Panc1 (cell line): ENCODE measurements around the gene COL16A1. TPM values are rescaled to one million over a fixed set of nuclear protein-coding genes. Genes with fewer than 3 reads are reported as not detected.

Experiments
- ATAC-seq: fragments of 200-7000 bp; cut with Tn5 transposase; 2 replicates; pipeline ENCODE4 v1.9.1; 2020; ENCODE audit warnings: mild to moderate bottlenecking, moderate library complexity
- BruUV-seq: library from RNA; stranded (reverse); fragments of 400-500 nt; replicated peaks from 2 replicates; lab custom pipeline; 2021; lab: Mats Ljungman, UMichigan
- CTCF ChIA-PET: fragments of 300-600 bp; sonication (Branson Sonifier 250); formaldehyde crosslinking; loops from one replicate; lab custom pipeline; 2022; ENCODE audit warnings: antibody characterized with exemption; lab: Charles Lee
- POLR2A ChIA-PET: fragments of 300-600 bp; sonication (Branson Sonifier 250); formaldehyde crosslinking; loops from one replicate; lab custom pipeline; 2022; ENCODE audit warnings: antibody characterized with exemption; lab: Charles Lee
- DNase-seq: peaks from one replicate; pipeline ENCODE4 v3.0.0-alpha.2; 2010; ENCODE audit warnings: low read depth, low spot score
- H3K27ac ChIP-seq: 2 replicates; pipeline ENCODE4 v1.5.1; 2011; ENCODE audit warnings: mild to moderate bottlenecking, low read length, inconsistent platforms
- H3K27me3 ChIP-seq: fragments of 200-500 bp; sonication (Bioruptor generic); 2 replicates; pipeline ENCODE4 v1.6.0; 2014; ENCODE audit warnings: low read length, inconsistent platforms; ENCODE audit not compliant: control insufficient read depth, insufficient read depth
- H3K36me3 ChIP-seq: fragments of 200-500 bp; sonication (Bioruptor generic); 2 replicates; pipeline ENCODE4 v1.5.1; 2014; ENCODE audit warnings: inconsistent platforms, mild to moderate bottlenecking, low read length, moderate library complexity; ENCODE audit not compliant: control insufficient read depth, insufficient read depth
- H3K4me1 ChIP-seq: 2 replicates; pipeline ENCODE4 v1.5.1; 2011; ENCODE audit warnings: inconsistent platforms, mild to moderate bottlenecking, low read length, moderate library complexity; ENCODE audit not compliant: control insufficient read depth, insufficient read depth
- H3K4me3 ChIP-seq, 2 experiments: 2 replicates each; pipeline ENCODE4 v1.5.1; 2011 to 2012; ENCODE audit warnings: low read depth in 2 of 2, low read length in 2 of 2, mild to moderate bottlenecking in 2 of 2, inconsistent platforms in 1 of 2, moderate library complexity in 1 of 2
- H3K9me3 ChIP-seq: fragments of 200-500 bp; sonication (Bioruptor generic); 2 replicates; pipeline ENCODE4 v1.5.1; 2014; ENCODE audit warnings: low read depth, mild to moderate bottlenecking, inconsistent platforms, low read length, moderate library complexity; ENCODE audit not compliant: control insufficient read depth, insufficient read depth
- POLR2AphosphoS5 ChIP-seq: IDR thresholded peaks from 2 replicates; pipeline ENCODE4 v1.6.1; 2012; ENCODE audit warnings: mild to moderate bottlenecking, low read depth, low read length, moderate library complexity
- SIN3A ChIP-seq: IDR thresholded peaks from 2 replicates; pipeline ENCODE4 v1.6.1; 2012; ENCODE audit warnings: low read depth, mild to moderate bottlenecking, low read length, moderate library complexity, borderline replicate concordance; ENCODE audit not compliant: insufficient read depth
- TCF7L2 ChIP-seq: IDR thresholded peaks from 2 replicates; pipeline ENCODE4 v1.6.1; 2011; ENCODE audit warnings: mild to moderate bottlenecking, low read depth, low read length, inconsistent platforms
- in situ Hi-C: cut with HindIII; loops from 2 replicates; pipeline ENCODE4 v1.10.0; 2016; ENCODE audit warnings: low sequenced_read_pairs, low pct_unique_long_range_greater_than_20kb
- intact Hi-C: fragments of 100-400 bp; cut with micrococcal nuclease; formaldehyde crosslinking; loops from one replicate; pipeline ENCODE4 v1.10.0; 2022; ENCODE audit not compliant: unreplicated experiment
- total RNA-seq: library from RNA; stranded (reverse); gene quantifications from one replicate; pipeline ENCODE4 v1.2.1, GENCODE V29; 2021; ENCODE audit not compliant: unreplicated experiment
- TF ChIP-seq, protein P1 (sequence below): fragments of 450-650 bp; IDR thresholded peaks from 2 replicates; pipeline ENCODE4 v1.5.1; 2017; ENCODE audit warnings: mild to moderate bottlenecking
- TF ChIP-seq, protein P2 (sequence below), 2 experiments: IDR thresholded peaks; 2 replicates each; pipeline ENCODE4 v1.6.1; 2011 to 2012; ENCODE audit warnings: low read depth in 2 of 2, control low read depth in 1 of 2, low read length in 1 of 2, mild to moderate bottlenecking in 1 of 2, moderate library complexity in 1 of 2; ENCODE audit not compliant: insufficient read depth in 1 of 2

The COL16A1 gene
- total RNA-seq, 1 experiment from 2014 or later: 7.6 TPM

GRCh38 chr1:31633117-31633516 lies 70.7 kb downstream of the COL16A1 start:
- in situ Hi-C loops: no loop called here
- Histone ChIP-seq H3K4me1 (no peaks in the 10 kb centered on the region), H3K4me3 (no peak overlapping the region), H3K9me3 (no peaks in the 10 kb centered on the region), H3K27ac (no peak overlapping the region), H3K27me3 (no peaks in the 10 kb centered on the region), H3K36me3 (0 out of 2 replicates have a peak, but pooled peaks cover 6% of the 10 kb centered on the region)
- ChIA-PET POLR2A (interaction anchor here (1.0 kb wide), 1 partner anchor 12 kb away, joined by 4 read pairs; the partner anchor contains the start of gene PEF1), CTCF (interaction anchor here (0.7 to 1.1 kb wide), 2 partner anchors 42 to 356 kb away, joined by 3 to 5 read pairs; no protein-coding TSS in a partner anchor)
- peak; percentile 55; the same call in 1 of the 2 replicates for ATAC-seq
- BruUV-seq: no TSS peak
- TF ChIP-seq TCF7L2: no peak
- TF ChIP-seq, protein P1, sequence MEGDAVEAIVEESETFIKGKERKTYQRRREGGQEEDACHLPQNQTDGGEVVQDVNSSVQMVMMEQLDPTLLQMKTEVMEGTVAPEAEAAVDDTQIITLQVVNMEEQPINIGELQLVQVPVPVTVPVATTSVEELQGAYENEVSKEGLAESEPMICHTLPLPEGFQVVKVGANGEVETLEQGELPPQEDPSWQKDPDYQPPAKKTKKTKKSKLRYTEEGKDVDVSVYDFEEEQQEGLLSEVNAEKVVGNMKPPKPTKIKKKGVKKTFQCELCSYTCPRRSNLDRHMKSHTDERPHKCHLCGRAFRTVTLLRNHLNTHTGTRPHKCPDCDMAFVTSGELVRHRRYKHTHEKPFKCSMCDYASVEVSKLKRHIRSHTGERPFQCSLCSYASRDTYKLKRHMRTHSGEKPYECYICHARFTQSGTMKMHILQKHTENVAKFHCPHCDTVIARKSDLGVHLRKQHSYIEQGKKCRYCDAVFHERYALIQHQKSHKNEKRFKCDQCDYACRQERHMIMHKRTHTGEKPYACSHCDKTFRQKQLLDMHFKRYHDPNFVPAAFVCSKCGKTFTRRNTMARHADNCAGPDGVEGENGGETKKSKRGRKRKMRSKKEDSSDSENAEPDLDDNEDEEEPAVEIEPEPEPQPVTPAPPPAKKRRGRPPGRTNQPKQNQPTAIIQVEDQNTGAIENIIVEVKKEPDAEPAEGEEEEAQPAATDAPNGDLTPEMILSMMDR: no peak; the same call in 1 of the 2 replicates
- TF ChIP-seq POLR2AphosphoS5: no peak
- TF ChIP-seq SIN3A: no peak
- TF ChIP-seq, protein P2, sequence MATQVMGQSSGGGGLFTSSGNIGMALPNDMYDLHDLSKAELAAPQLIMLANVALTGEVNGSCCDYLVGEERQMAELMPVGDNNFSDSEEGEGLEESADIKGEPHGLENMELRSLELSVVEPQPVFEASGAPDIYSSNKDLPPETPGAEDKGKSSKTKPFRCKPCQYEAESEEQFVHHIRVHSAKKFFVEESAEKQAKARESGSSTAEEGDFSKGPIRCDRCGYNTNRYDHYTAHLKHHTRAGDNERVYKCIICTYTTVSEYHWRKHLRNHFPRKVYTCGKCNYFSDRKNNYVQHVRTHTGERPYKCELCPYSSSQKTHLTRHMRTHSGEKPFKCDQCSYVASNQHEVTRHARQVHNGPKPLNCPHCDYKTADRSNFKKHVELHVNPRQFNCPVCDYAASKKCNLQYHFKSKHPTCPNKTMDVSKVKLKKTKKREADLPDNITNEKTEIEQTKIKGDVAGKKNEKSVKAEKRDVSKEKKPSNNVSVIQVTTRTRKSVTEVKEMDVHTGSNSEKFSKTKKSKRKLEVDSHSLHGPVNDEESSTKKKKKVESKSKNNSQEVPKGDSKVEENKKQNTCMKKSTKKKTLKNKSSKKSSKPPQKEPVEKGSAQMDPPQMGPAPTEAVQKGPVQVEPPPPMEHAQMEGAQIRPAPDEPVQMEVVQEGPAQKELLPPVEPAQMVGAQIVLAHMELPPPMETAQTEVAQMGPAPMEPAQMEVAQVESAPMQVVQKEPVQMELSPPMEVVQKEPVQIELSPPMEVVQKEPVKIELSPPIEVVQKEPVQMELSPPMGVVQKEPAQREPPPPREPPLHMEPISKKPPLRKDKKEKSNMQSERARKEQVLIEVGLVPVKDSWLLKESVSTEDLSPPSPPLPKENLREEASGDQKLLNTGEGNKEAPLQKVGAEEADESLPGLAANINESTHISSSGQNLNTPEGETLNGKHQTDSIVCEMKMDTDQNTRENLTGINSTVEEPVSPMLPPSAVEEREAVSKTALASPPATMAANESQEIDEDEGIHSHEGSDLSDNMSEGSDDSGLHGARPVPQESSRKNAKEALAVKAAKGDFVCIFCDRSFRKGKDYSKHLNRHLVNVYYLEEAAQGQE (IDR thresholded peaks at IDR 0.05; ENCODE audit: insufficient read depth in 1 of 2, low read depth in 2 of 2, low read length in 1 of 2): no peak
- intact Hi-C loops: no loop called here
- DNase-seq: no peak

DNA sequence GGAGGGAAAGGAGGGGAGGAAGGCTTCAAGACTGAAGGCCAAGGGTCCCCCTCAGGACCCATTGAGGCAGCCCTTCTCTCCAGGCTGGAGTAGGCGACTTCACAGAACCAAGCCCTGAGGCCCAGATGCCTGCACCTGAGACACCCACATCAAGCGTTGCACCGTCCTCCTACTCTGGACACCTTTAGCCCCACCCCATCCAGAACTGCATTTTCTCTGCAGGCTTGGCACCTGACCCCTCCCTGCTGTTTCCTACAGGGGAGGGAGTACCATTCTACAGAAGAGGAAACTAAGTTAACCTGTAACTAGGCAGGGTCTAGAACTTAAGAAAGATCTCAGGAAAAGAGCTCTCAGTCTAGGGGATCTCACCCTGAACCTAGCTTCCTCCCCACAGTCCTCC lies 71.2 kb downstream of the COL16A1 start:
- Histone ChIP-seq H3K27me3 (no peaks in the 10 kb centered on the region), H3K36me3 (0 out of 2 replicates have a peak, but pooled peaks cover 6% of the 10 kb centered on the region), H3K9me3 (no peaks in the 10 kb centered on the region), H3K4me3 (no peak overlapping the region), H3K4me1 (no peaks in the 10 kb centered on the region), H3K27ac (no peak overlapping the region)
- no peak for DNase-seq
- TF ChIP-seq, protein P1: no peak
- no peak for TF ChIP-seq POLR2AphosphoS5
- TF ChIP-seq, protein P2 (IDR thresholded peaks at IDR 0.05; ENCODE audit: insufficient read depth in 1 of 2, low read depth in 2 of 2, low read length in 1 of 2): no peak
- TF ChIP-seq TCF7L2: no peak
- TF ChIP-seq SIN3A: no peak
- intact Hi-C loops (no loop called here), in situ Hi-C loops (no loop called here)
- CTCF ChIA-PET: interaction anchor here (1.1 kb wide), 1 partner anchor 41 kb away, joined by 3 read pairs; no protein-coding TSS in a partner anchor
- BruUV-seq: no TSS peak
- POLR2A ChIA-PET: interaction anchor here (1.0 kb wide), 1 partner anchor 12 kb away, joined by 4 read pairs; the partner anchor contains the start of gene PEF1
- ATAC-seq: no peak; the same call in 1 of the 2 replicates
